LNCaP clone FGC (cell line): Measurements from ENCODE around the gene FXYD4.
"Not testable (repeated sequence)": the region's sequence is repeated elsewhere in the genome, so short reads cannot be mapped to it uniquely, and the experiment has no call there.

Experiments
- DNase-seq: peaks from one replicate; pipeline ENCODE4 v3.0.0-alpha.2; 2011; ENCODE audit warnings: low read depth
- H3K4me3 ChIP-seq: 2 replicates; pipeline ENCODE4 v1.5.1; 2011; ENCODE audit warnings: mild to moderate bottlenecking, low read depth, low read length, control low read depth
- TF ChIP-seq, protein P1 (sequence below): IDR thresholded peaks from 2 replicates; pipeline ENCODE4 v1.5.1; 2012; ENCODE audit warnings: mild to moderate bottlenecking; ENCODE audit not compliant: control insufficient read depth, insufficient read depth; ENCODE audit errors: extremely low read depth

Gene FXYD4, protein sequence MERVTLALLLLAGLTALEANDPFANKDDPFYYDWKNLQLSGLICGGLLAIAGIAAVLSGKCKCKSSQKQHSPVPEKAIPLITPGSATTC

GRCh38 chr10:43371418-43371817 lies at the start of gene FXYD4:
TSS of gene FXYD4 (plus strand) at chr10:43371636. CDS start at chr10:43373747, 2,111 bp downstream.
- no peak within 1 kb of the TSS for H3K4me3 ChIP-seq
- TF ChIP-seq, protein P1, sequence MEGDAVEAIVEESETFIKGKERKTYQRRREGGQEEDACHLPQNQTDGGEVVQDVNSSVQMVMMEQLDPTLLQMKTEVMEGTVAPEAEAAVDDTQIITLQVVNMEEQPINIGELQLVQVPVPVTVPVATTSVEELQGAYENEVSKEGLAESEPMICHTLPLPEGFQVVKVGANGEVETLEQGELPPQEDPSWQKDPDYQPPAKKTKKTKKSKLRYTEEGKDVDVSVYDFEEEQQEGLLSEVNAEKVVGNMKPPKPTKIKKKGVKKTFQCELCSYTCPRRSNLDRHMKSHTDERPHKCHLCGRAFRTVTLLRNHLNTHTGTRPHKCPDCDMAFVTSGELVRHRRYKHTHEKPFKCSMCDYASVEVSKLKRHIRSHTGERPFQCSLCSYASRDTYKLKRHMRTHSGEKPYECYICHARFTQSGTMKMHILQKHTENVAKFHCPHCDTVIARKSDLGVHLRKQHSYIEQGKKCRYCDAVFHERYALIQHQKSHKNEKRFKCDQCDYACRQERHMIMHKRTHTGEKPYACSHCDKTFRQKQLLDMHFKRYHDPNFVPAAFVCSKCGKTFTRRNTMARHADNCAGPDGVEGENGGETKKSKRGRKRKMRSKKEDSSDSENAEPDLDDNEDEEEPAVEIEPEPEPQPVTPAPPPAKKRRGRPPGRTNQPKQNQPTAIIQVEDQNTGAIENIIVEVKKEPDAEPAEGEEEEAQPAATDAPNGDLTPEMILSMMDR, result no peak
- no peak for DNase-seq

- TF ChIP-seq, protein P1, result no peak
- no peak for DNase-seq
- no peak overlapping the region for H3K4me3 ChIP-seq
Observed at GRCh38 chr10:43322331-43322730, 49.1 kb upstream of the FXYD4 start.

DNA sequence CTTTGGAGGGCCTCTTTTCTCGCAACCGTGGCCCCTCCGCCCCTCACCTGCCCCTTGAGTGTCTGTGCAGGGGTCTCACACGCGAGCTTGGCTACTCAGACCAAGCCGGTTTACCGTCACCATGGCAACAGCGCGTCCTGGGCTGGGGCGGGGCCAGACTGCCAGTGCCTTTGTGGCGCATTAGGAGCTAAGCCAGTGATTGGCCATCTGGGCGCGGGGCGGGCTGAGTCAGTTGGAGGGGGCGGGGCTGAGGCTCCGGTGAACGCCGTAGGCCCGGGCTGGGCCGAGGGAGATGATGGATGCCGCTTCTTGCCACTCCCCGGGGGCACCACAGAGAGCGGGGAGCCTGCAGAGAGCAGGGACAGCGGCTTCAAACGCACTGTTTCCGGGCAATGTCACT lies 48.7 kb upstream of the FXYD4 start:
- DNase-seq, result no peak
- TF ChIP-seq, protein P1, result no peak
- no peak overlapping the region for H3K4me3 ChIP-seq

GRCh38 chr10:43323245-43323644 lies 48.2 kb upstream of the FXYD4 start:
- TF ChIP-seq, protein P1, result no peak
- no peak for DNase-seq
- H3K4me3 ChIP-seq, result no peak overlapping the region

DNA sequence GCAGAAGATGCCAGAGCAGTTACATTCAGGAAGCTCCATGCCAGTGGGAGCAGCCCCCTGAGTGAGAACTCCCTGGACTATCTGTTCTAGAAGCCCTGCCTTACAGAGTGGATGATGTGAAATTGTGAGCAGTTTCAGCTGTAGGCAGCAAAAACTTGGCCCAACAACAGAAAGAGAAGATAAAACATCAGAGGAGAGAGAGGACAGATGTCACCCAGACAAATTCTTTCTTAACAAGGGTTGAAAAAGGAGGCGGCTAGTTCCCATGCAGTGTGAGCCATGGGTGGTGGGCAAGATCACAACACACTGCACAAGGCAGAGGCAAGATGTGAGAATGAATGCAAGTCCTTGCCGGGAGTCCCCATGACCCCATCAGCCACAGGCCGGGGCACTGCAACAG lies 46.6 kb upstream of the FXYD4 start:
- no peak overlapping the region for H3K4me3 ChIP-seq
- TF ChIP-seq, protein P1, result no peak
- DNase-seq, result no peak

- TF ChIP-seq, protein P1, result no peak
- no peak for DNase-seq
- no peak overlapping the region for H3K4me3 ChIP-seq
Observed at GRCh38 chr10:43327171-43327570, 44.3 kb upstream of the FXYD4 start.

GRCh38 chr10:43327986-43328385 lies 43.5 kb upstream of the FXYD4 start:
- no peak overlapping the region for H3K4me3 ChIP-seq
- DNase-seq, result no peak
- TF ChIP-seq, protein P1, result no peak

DNA sequence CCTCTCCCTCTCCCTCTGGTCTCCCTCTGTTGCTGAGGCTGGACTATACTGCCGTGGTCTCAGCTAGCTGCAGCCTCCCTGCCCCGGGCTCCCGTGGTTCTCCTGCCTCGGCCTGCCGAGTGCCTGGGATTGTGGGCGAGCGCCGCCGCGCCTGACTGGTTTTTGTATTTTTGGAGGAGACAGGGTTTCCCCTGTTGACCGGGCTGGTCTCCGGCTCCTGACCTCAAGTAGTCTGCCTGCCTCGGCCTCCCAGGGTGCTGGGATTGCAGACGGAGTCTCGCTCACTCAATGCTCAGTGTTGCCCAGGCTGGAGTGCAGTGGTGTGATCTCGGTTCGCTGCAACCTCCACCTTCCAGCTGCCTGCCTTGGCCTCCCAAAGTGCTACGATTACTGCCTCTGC lies 42.6 kb upstream of the FXYD4 start:
- H3K4me3 ChIP-seq, DNase-seq: not testable (repeated sequence)

DNA sequence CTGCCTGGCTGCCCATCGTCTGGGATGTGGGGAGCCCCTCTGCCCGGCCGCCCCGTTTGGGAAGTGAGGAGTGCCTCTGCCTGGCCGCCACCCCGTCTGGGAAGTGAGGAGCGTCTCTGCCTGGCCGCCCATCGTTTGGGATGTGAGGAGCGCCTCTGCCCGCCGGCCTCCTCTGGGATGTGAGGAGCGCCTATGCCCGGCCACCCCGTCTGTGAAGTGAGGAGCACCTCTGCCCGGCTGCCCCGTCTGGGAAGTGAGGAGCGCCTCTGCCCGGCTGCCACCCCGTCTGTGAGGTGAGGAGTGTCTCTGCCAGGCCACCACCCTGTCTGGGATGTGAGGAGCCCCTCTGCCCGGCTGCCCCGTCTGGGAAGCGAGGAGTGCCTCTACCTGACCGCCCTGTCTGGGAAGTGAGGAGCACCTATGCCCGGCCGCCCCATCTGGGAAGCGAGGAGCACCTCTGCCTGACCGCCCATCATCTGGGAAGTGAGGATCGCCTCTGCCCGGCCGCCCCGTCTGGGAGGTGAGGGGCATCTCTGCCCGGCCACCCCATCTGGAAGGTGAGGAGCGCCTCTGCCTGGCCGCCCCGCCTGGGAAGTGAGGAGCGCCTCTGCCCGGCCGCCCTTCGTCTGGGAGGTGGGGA lies 42.1 kb upstream of the FXYD4 start:
- H3K4me3 ChIP-seq, DNase-seq: not testable (repeated sequence)

GRCh38 chr10:43330049-43330823 lies 41.2 kb upstream of the FXYD4 start:
- not testable (repeated sequence) for DNase-seq, H3K4me3 ChIP-seq
